Subcutaneous adipose tissue (tissue), 4 donors: ENCODE measurements around the gene HSP90AA1. TPM values are rescaled to one million over a fixed set of nuclear protein-coding genes. Genes with fewer than 3 reads are reported as not detected.

Source experiments
- total RNA-seq, 4 donors: library from RNA; depleted of rRNA; stranded (reverse); fragments of >200 nt; gene quantifications; one replicate each; pipeline ENCODE4 v1.1.0, GENCODE V29; 2016
- TF ChIP-seq, protein P1 (sequence below): fragments of 450-650 bp; IDR thresholded peaks from one replicate; pipeline ENCODE4 v1.5.1; 2016; ENCODE audit warnings: low read depth, mild to moderate bottlenecking, control low read depth, antibody characterized with exemption, moderate library complexity

The HSP90AA1 gene
- total RNA-seq, 4 donors from 2014 or later, result 357 to 925 (median 530) TPM

DNA sequence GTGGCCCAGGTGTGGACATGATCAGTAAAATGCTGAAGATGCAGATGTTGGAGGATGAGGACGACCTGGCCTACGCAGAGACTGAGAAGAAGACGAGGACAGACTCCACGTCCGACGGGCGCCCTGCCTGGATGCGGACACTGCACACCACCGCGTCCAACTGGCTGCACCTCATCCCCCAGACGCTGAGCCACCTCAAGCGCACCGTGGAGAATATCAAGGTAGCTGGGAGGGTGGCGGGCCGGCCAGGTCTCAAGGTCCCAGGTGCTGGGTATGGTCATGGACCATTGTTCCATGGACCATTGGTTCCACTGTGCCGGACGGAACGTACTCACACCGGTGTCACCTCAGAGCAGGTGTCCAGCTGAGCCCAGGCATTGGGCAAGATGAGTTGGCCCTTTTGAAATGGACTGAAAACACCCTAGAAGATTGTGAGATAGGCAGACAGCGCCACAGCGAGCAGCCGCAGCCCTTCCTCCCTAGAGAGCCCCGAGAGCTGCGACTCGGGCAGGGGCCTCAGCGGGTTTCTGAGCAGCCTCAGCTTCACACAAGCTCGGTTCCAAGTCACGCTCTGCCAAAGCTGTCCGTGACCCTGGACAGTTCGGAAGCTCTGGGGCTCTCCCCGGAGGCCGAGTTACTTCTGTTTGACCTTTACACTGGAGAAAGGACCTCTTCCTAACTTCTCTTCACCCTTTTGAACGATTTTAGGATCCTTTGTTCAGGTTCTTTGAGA, 38.9 kb downstream of the HSP90AA1 start:
- TF ChIP-seq, protein P1, sequence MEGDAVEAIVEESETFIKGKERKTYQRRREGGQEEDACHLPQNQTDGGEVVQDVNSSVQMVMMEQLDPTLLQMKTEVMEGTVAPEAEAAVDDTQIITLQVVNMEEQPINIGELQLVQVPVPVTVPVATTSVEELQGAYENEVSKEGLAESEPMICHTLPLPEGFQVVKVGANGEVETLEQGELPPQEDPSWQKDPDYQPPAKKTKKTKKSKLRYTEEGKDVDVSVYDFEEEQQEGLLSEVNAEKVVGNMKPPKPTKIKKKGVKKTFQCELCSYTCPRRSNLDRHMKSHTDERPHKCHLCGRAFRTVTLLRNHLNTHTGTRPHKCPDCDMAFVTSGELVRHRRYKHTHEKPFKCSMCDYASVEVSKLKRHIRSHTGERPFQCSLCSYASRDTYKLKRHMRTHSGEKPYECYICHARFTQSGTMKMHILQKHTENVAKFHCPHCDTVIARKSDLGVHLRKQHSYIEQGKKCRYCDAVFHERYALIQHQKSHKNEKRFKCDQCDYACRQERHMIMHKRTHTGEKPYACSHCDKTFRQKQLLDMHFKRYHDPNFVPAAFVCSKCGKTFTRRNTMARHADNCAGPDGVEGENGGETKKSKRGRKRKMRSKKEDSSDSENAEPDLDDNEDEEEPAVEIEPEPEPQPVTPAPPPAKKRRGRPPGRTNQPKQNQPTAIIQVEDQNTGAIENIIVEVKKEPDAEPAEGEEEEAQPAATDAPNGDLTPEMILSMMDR, result no peak

GRCh38 chr14:102046337-102047278, 40.2 kb downstream of the HSP90AA1 start:
- TF ChIP-seq, protein P1, result no peak

GRCh38 chr14:102044566-102044965, 42.3 kb downstream of the HSP90AA1 start:
- TF ChIP-seq, protein P1, result no peak

DNA sequence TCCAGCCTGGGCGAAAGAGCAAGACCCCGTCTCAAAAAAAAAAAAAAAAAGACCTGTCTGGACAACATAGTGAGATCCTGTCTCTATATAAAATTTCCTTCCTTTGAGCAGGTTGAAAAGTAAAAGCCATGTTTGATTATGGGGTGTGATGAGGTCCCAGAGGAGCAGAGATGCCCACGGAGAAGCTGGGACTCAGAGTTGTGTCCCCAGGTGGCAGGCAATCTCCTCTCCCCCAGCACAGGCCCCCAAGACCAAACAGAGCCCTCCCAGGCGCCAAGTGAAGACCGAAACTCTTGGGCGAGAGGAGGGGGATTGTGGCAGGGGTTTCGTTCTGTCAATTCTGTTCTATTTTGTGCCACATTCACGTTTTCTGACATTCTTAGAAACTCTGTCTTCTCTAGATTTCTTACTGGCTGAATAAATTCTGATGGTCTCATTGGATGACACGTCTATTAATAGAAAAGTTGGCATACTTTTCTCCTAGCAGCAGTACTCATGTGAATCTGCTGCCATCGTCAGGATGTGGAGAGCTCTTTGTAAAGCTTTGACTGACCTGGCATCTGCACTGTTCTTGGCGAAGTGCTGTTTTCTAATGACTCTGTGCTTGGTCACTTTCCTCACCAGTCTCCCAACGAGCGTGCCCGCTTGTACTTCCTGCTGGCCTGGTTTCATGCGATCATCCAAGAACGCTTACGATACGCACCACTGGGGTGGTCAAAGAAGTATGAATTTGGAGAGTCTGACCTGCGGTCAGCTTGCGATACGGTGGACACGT, 43.4 kb downstream of the HSP90AA1 start:
- TF ChIP-seq, protein P1, result no peak

DNA sequence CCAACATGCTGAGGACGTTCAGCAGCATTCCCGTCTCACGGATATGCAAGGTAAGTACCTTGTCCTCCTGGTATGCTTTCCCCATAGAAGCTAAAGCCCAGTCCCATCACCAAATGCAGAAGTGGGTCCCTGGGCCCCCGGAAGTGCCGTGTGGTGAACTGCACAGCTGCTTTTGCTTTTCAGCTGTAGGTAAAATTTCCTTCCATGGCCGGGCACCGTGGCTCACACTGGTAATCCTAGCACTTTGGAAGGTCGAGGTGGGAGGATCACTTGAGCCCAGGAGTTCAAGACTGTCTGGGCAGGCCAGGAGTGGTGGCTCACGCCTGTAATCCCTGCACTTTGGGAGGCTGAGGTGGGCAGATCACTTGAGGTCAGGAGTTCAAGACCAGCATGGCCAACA, 44.1 kb downstream of the HSP90AA1 start:
- TF ChIP-seq, protein P1, result no peak

DNA sequence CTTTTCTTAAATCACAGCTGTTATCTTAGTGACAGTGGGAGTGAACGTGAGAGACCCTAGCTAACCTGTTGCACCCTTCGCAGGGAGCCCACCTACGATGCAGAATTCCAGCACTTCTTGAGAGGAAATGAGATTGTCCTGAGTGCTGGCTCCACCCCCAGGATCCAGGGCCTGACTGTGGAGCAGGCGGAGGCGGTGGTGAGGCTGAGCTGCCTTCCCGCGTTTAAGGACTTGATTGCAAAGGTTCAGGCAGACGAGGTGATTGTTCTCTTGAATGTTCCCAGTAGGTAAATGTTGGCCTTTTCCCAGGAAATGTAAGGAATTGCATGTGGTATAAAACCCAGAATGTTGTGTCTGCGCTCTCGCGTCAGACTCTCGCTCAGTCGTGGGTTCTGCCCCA, 46.7 kb downstream of the HSP90AA1 start:
- TF ChIP-seq, protein P1, result no peak

- TF ChIP-seq, protein P1, result no peak
These were observed 47.7 kb downstream of the HSP90AA1 start for GRCh38 chr14:102039157-102039556.
